CD4-positive, alpha-beta T cell (primary cell): ENCODE results near the gene SIGLEC5. TPM values are rescaled to one million over a fixed set of nuclear protein-coding genes. Genes with fewer than 3 reads are reported as not detected.

Experiments used
- ATAC-seq: fragments of 200-7000 bp; cut with Tn5 transposase; one replicate; pipeline ENCODE4 v1.10.0; 2022; ENCODE audit warnings: mild to moderate bottlenecking; ENCODE audit not compliant: poor library complexity
- CTCF ChIA-PET: fragments of 350-600 bp; sonication (Branson Sonifier 250); formaldehyde crosslinking; loops from one replicate; lab custom pipeline; 2021; ENCODE audit warnings: antibody characterized with exemption, inconsistent platforms; lab: Charles Lee
- POLR2A ChIA-PET: fragments of 350-600 bp; sonication (Branson Sonifier 250); formaldehyde crosslinking; loops from one replicate; lab custom pipeline; 2021; ENCODE audit warnings: antibody characterized with exemption, inconsistent platforms; lab: Charles Lee
- DNase-seq, 14 experiments: peaks; one replicate each; pipeline ENCODE4 v3.0.0-alpha.2; 2013 to 2020; ENCODE audit warnings: mixed read lengths in 2 of 14
- H3K27ac ChIP-seq, 2 donors: one replicate each; pipeline versions ENCODE4 v1.5.1 to v1.7.0; 2013; ENCODE audit warnings: low read length in 2 of 2, low read depth in 1 of 2, mild to moderate bottlenecking in 1 of 2
- H3K27me3 ChIP-seq, 2 experiments: 1 replicate in 1 of 2; 2 replicates in 1 of 2; pipeline versions ENCODE4 v1.6.1 to v1.7.0; 2013; ENCODE audit warnings: low read length in 2 of 2, control low read depth in 1 of 2, mild to moderate bottlenecking in 1 of 2, moderate library complexity in 1 of 2; ENCODE audit not compliant: insufficient read depth in 2 of 2, control insufficient read depth in 1 of 2
- H3K36me3 ChIP-seq: one replicate; pipeline ENCODE4 v1.6.1; 2013; ENCODE audit warnings: low read length, control low read depth; ENCODE audit not compliant: insufficient read depth
- H3K4me1 ChIP-seq: one replicate; pipeline ENCODE4 v1.6.1; 2013; ENCODE audit warnings: low read length, control low read depth; ENCODE audit not compliant: insufficient read depth
- H3K4me3 ChIP-seq: one replicate; pipeline ENCODE4 v1.5.1; 2013; ENCODE audit warnings: mild to moderate bottlenecking, low read length, moderate library complexity
- H3K9me3 ChIP-seq, 2 experiments: 1 replicate in 1 of 2; 2 replicates in 1 of 2; pipeline versions ENCODE4 v1.6.1 to v1.7.0; 2013; ENCODE audit warnings: low read length in 2 of 2, mild to moderate bottlenecking in 2 of 2, control low read depth in 1 of 2, moderate library complexity in 1 of 2; ENCODE audit not compliant: control insufficient read depth in 1 of 2, insufficient read depth in 1 of 2
- H3K27ac Mint-ChIP-seq: one replicate; pipeline ENCODE4 v1.8.0; 2020; ENCODE audit warnings: mixed read lengths
- H3K27me3 Mint-ChIP-seq: one replicate; pipeline ENCODE4 v1.8.0; 2021; ENCODE audit warnings: mixed read lengths
- H3K36me3 Mint-ChIP-seq: one replicate; pipeline ENCODE4 v1.8.0; 2021; ENCODE audit warnings: low read depth, mixed read lengths
- H3K4me1 Mint-ChIP-seq: one replicate; pipeline ENCODE4 v1.8.0; 2021; ENCODE audit warnings: low read depth, mixed read lengths
- H3K4me3 Mint-ChIP-seq: one replicate; pipeline ENCODE4 v1.8.0; 2020; ENCODE audit warnings: mild to moderate bottlenecking, mixed read lengths
- H3K9me3 Mint-ChIP-seq: one replicate; pipeline ENCODE4 v1.8.0; 2020; ENCODE audit warnings: mixed read lengths
- CTCF ChIP-seq: fragments of 200-600 bp; IDR thresholded peaks from one replicate; pipeline ENCODE4 v1.8.0; 2022; ENCODE audit warnings: antibody characterized with exemption, mild to moderate bottlenecking
- intact Hi-C, 2 experiments: fragments of 100-400 bp; cut with DNase I in 1 of 2; cut with micrococcal nuclease in 1 of 2; formaldehyde crosslinking; loops; one replicate each; pipeline versions ENCODE4 v1.15.1 to v1.9.0; 2023 to 2025; cut with DNase I, micrococcal nuclease
- total RNA-seq, 174 experiments: library from RNA in 2 of 174; stranded (reverse) in 2 of 174; gene quantifications; one replicate each; pipeline ENCODE4 v1.2.3 and lab custom pipeline; 2021 to 2026

Gene SIGLEC5
- total RNA-seq, 2 experiments from 2014 or later, result not detected

DNA sequence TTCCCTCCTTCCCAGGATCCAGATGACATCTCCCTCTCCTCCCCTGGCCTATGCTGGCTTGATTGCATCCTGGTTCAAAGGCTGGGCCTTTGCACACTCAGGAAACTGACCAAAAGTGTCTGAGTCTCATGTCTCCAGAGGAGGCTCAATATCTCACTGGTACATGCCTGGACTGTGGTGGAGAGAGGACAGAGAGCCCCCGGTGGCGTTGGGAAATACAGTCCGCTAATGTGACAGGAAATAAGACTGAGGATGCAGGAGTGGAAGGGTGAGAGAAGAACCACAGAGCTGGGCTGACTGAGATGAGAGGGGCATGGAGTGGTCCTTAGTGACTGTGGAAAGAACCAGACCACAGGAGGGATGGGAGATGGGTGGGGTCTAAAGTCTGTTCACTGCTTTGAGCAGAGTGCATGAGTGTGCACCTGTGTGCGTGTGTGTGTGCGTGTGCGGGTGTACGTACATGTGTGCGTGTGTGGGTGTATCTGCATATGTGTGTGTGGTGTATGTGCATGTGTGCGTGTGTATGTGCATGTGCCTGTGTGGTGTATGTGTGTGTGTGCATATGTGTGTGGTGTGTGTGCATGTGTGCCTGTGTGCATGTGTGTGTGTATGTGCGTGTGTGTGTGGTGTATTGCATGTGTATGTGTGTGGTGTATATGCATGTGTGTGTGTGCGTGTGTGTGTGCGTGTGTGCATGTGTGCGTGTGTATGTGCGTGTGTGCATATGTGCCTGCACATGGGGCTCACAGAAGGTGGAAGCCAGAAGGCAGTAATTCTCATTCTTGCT lies 1.9 kb downstream of the SIGLEC5 start:
- no peak overlapping the region for H3K4me3 ChIP-seq
- TF ChIP-seq CTCF, result no peak
- ChIA-PET POLR2A (no interaction called here), CTCF (no interaction called here)
- Mint-ChIP-seq H3K4me1 (no peaks in the 10 kb centered on the region), H3K4me3 (no peak overlapping the region), H3K36me3 (no peaks in the 10 kb centered on the region), H3K9me3 (no peaks in the 10 kb centered on the region), H3K27me3 (peaks cover 40% of the 10 kb centered on the region), H3K27ac (no peak overlapping the region)
- intact Hi-C loops, result no loop called here
- peaks cover 0 to 4% of the 10 kb centered on the region in 2 experiments for H3K27me3 ChIP-seq
- no peak overlapping the region for H3K27ac ChIP-seq
- no peaks in the 10 kb centered on the region for H3K9me3 ChIP-seq
- no peaks in the 10 kb centered on the region for H3K36me3 ChIP-seq
- ATAC-seq (no peak), DNase-seq (no peak)
- no peaks in the 10 kb centered on the region for H3K4me1 ChIP-seq

DNA sequence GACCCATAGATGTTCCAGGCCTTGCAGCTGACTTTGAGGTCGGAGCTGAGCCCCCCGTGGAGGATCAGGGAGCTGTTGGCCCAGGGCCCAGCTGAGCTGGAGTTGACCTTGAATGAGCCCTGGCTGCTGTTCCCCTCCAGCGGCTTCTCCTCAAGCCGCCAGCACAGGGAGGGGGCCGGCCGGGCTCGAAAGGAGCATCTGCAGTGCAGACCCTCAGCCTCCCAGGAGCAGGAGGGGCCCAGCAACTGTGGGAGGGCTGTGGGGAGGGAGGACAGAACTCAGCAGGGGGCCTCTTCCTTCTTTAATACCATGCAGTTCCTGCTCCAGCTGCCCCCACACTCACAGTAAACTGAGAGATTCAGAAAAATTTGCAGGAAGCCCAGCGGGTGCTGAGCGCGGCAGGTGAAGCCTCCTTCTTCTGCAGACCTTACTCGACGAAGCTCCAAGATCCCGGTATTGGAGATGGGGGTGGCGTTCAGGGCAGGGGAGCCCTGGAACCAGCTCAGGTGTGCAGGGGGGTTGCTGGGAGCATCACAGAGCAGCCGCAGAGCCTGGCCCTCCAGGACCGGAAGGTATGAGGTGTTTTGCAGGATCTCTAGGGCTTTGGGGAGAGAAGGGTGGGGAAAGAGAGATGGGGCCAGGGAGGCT lies 2.6 kb downstream of the SIGLEC5 start:
- no peaks in the 10 kb centered on the region for H3K36me3 Mint-ChIP-seq
- Histone ChIP-seq H3K27ac (no peak overlapping the region), H3K36me3 (no peaks in the 10 kb centered on the region), H3K4me1 (no peaks in the 10 kb centered on the region), H3K9me3 (no peaks in the 10 kb centered on the region), H3K4me3 (no peak overlapping the region), H3K27me3 (peaks cover 0 to 4% of the 10 kb centered on the region in 2 experiments)
- no peak overlapping the region for H3K27ac Mint-ChIP-seq
- H3K9me3 Mint-ChIP-seq, result no peaks in the 10 kb centered on the region
- POLR2A ChIA-PET, result no interaction called here
- TF ChIP-seq CTCF, result no peak
- DNase-seq (no peak), ATAC-seq (no peak)
- H3K4me1 Mint-ChIP-seq, result no peaks in the 10 kb centered on the region
- CTCF ChIA-PET, result no interaction called here
- no peak overlapping the region for H3K4me3 Mint-ChIP-seq
- peaks cover 46% of the 10 kb centered on the region for H3K27me3 Mint-ChIP-seq
- intact Hi-C loops, result no loop called here

GRCh38 chr19:51626675-51627074 lies 3.5 kb downstream of the SIGLEC5 start:
- ChIA-PET CTCF (no interaction called here), POLR2A (no interaction called here)
- Histone ChIP-seq H3K4me3 (no peak overlapping the region), H3K27me3 (peaks cover 0 to 4% of the 10 kb centered on the region in 2 experiments), H3K9me3 (no peaks in the 10 kb centered on the region), H3K27ac (no peak overlapping the region), H3K36me3 (no peaks in the 10 kb centered on the region), H3K4me1 (no peaks in the 10 kb centered on the region)
- no peak overlapping the region for H3K27ac Mint-ChIP-seq
- intact Hi-C loops, result no loop called here
- no peak overlapping the region for H3K4me3 Mint-ChIP-seq
- H3K4me1 Mint-ChIP-seq, result no peaks in the 10 kb centered on the region
- no peak for TF ChIP-seq CTCF
- DNase-seq (no peak), ATAC-seq (no peak)
- H3K27me3 Mint-ChIP-seq, result peaks cover 44% of the 10 kb centered on the region
- peaks cover 2% of the 10 kb centered on the region for H3K9me3 Mint-ChIP-seq
- no peaks in the 10 kb centered on the region for H3K36me3 Mint-ChIP-seq
